Endothelial cell of umbilical vein (primary cell): ENCODE results near the gene HELQ. TPM values are rescaled to one million over a fixed set of nuclear protein-coding genes. Genes with fewer than 3 reads are reported as not detected.

Experiments used
- BruUV-seq: library from RNA; stranded (reverse); fragments of 400-500 nt; replicated peaks from 2 replicates; lab custom pipeline; 2021; lab: Mats Ljungman, UMichigan
- CTCF ChIA-PET: fragments of 300-600, 350-600 bp; sonication (Branson Sonifier 250); formaldehyde crosslinking; loops from one replicate; lab custom pipeline; 2021; ENCODE audit warnings: antibody characterized with exemption, inconsistent platforms; lab: Charles Lee
- POLR2A ChIA-PET: fragments of 300-600, 350-600 bp; sonication (Branson Sonifier 250); formaldehyde crosslinking; loops from one replicate; lab custom pipeline; 2021; ENCODE audit warnings: antibody characterized with exemption, inconsistent platforms; lab: Charles Lee
- DNase-seq: peaks from one replicate; pipeline ENCODE4 v3.0.0-alpha.2; 2011; ENCODE audit warnings: low read depth, low spot score
- FAIRE-seq: peaks from 2 replicates; lab custom pipeline; 2011; peaks lifted over from hg19 to GRCh38; lab: Jason Lieb, UNC
- H2AFZ ChIP-seq: 2 replicates; pipeline ENCODE4 v1.6.0; 2012; ENCODE audit warnings: low read depth, low read length, control low read depth, inconsistent platforms
- H3K27ac ChIP-seq: 2 replicates; pipeline ENCODE4 v1.5.1; 2011; ENCODE audit warnings: low read depth, mild to moderate bottlenecking, control low read depth, low read length, moderate library complexity; ENCODE audit not compliant: insufficient read depth
- H3K27me3 ChIP-seq, 2 experiments: 2 replicates each; pipeline versions ENCODE4 v1.6.0 to v1.6.1; 2011; ENCODE audit warnings: low read length in 2 of 2, mixed read lengths in 1 of 2; ENCODE audit not compliant: control insufficient read depth in 2 of 2, insufficient read depth in 2 of 2
- H3K36me3 ChIP-seq, 2 experiments: 2 replicates in 1 of 2; 3 replicates in 1 of 2; pipeline ENCODE4 v1.5.1; 2011; ENCODE audit warnings: low read length in 2 of 2, mild to moderate bottlenecking in 1 of 2, moderate library complexity in 1 of 2; ENCODE audit not compliant: control insufficient read depth in 2 of 2, insufficient read depth in 2 of 2; ENCODE audit errors: extremely low read depth in 1 of 2
- H3K4me1 ChIP-seq: 3 replicates; pipeline ENCODE4 v1.5.1; 2011; ENCODE audit warnings: mild to moderate bottlenecking, low read length; ENCODE audit not compliant: control insufficient read depth, insufficient read depth; ENCODE audit errors: extremely low read depth
- H3K4me2 ChIP-seq: 2 replicates; pipeline ENCODE4 v1.6.1; 2011; ENCODE audit warnings: low read length, control low read depth, mixed read lengths; ENCODE audit not compliant: insufficient read depth
- H3K4me3 ChIP-seq, 3 experiments: fragments of 200-600 bp in 1 of 3; sonication (generic), shearing (Covaris generic) in 1 of 3; replicated peaks in 1 of 3; 2 replicates each; pipeline ENCODE4 v1.5.1; 2011 to 2016; ENCODE audit warnings: control low read depth in 3 of 3, low read length in 3 of 3, mild to moderate bottlenecking in 2 of 3, inconsistent platforms in 1 of 3, low read depth in 1 of 3, moderate library complexity in 1 of 3; ENCODE audit not compliant: insufficient read depth in 1 of 3
- H3K79me2 ChIP-seq: 2 replicates; pipeline ENCODE4 v1.6.0; 2012; ENCODE audit warnings: low read length, inconsistent platforms; ENCODE audit not compliant: control insufficient read depth, insufficient read depth
- H3K9ac ChIP-seq: replicated peaks from 2 replicates; pipeline ENCODE3; 2011; ENCODE audit warnings: low read length, control low read depth; ENCODE audit not compliant: insufficient read depth; ENCODE audit errors: extremely low read depth
- H3K9me1 ChIP-seq: replicated peaks from 3 replicates; pipeline ENCODE4 v1.6.0; 2011; ENCODE audit warnings: mild to moderate bottlenecking, low read length; ENCODE audit not compliant: control insufficient read depth, insufficient read depth; ENCODE audit errors: extremely low read depth
- H3K9me3 ChIP-seq: replicated peaks from 2 replicates; pipeline ENCODE4 v1.5.1; 2012; ENCODE audit warnings: low read length, inconsistent platforms; ENCODE audit not compliant: control insufficient read depth, insufficient read depth
- H4K20me1 ChIP-seq: replicated peaks from 2 replicates; pipeline ENCODE3; 2011; ENCODE audit warnings: mild to moderate bottlenecking, low read length; ENCODE audit not compliant: control insufficient read depth, insufficient read depth; ENCODE audit errors: extremely low read depth
- EZH2 ChIP-seq: IDR thresholded peaks from 2 replicates; pipeline ENCODE4 v1.6.1; 2012; ENCODE audit warnings: borderline replicate concordance, low read depth, mild to moderate bottlenecking, moderate library complexity, low read length, inconsistent platforms; ENCODE audit not compliant: severe bottlenecking
- FOS ChIP-seq: IDR thresholded peaks from 2 replicates; pipeline ENCODE4 v1.6.1; 2011; ENCODE audit warnings: mild to moderate bottlenecking, low read length, moderate library complexity, borderline replicate concordance; ENCODE audit not compliant: insufficient read depth
- GATA2 ChIP-seq: IDR thresholded peaks from 2 replicates; pipeline ENCODE4 v1.7.0; 2011; ENCODE audit warnings: low read depth, mild to moderate bottlenecking, moderate library complexity, mixed read lengths, low read length; ENCODE audit not compliant: insufficient read length, insufficient read depth
- JUN ChIP-seq: IDR thresholded peaks from 2 replicates; pipeline ENCODE4 v1.6.1; 2011; ENCODE audit warnings: borderline replicate concordance, low read depth; ENCODE audit not compliant: insufficient read length, insufficient read depth
- MAX ChIP-seq: IDR thresholded peaks from 2 replicates; pipeline ENCODE4 v1.6.1; 2011; ENCODE audit not compliant: insufficient read depth, insufficient read length
- MYC ChIP-seq: IDR thresholded peaks from one replicate; pipeline ENCODE4 v1.6.1; 2011; ENCODE audit warnings: mild to moderate bottlenecking, low read depth, low read length
- POLR2A ChIP-seq: IDR thresholded peaks from 2 replicates; pipeline ENCODE4 v1.6.1; 2012; ENCODE audit warnings: low read depth, mild to moderate bottlenecking, control low read depth, low read length
- POLR2AphosphoS5 ChIP-seq: IDR thresholded peaks from 2 replicates; pipeline ENCODE4 v1.6.1; 2012; ENCODE audit warnings: low read depth, mild to moderate bottlenecking, control low read depth, low read length, moderate library complexity; ENCODE audit not compliant: insufficient read depth
- dilution Hi-C: fragments of 300-500 bp; cut with MboI; formaldehyde crosslinking; loops from one replicate; pipeline ENCODE4 v1.15.0; 2019; ENCODE audit warnings: low sequenced_read_pairs; ENCODE audit not compliant: extremely low pct_ligation_motif_present
- intact Hi-C: fragments of 100-400 bp; cut with micrococcal nuclease; formaldehyde crosslinking; loops from one replicate; pipeline ENCODE4 v1.10.0; 2022
- polyA plus RNA-seq, 4 experiments: library from polyadenylated mRNA; depleted of rRNA in 3 of 4; stranded (reverse) in 3 of 4; unstranded in 1 of 4; fragments of >200 nt; gene quantifications; 2 replicates each; pipeline versions ENCODE4 v1.2.1 to v1.2.3, GENCODE V29; 2011 to 2012; ENCODE audit warnings: missing spikeins in 1 of 4
- total RNA-seq: library from RNA; stranded (reverse); gene quantifications from 2 replicates; pipeline ENCODE4 v1.2.3, GENCODE V29; 2021
- TF ChIP-seq, protein P1 (sequence below), 2 donors: IDR thresholded peaks; 1 replicate in 1 of 2; 2 replicates in 1 of 2; pipeline ENCODE4 v1.5.1; 2011; ENCODE audit warnings: low read length in 2 of 2, mild to moderate bottlenecking in 2 of 2, moderate library complexity in 2 of 2, control low read depth in 1 of 2, inconsistent platforms in 1 of 2, low read depth in 1 of 2; ENCODE audit not compliant: insufficient read depth in 1 of 2; ENCODE audit errors: extremely low read depth in 1 of 2

HELQ gene
- total and polyA plus RNA-seq, 2 donors (not counting 3 experiments of a cell fraction or from before 2014, with no cell fraction given), result 8.7 to 11.1 TPM

GRCh38 chr4:83390944-83391343, 64.7 kb downstream of the HELQ start:
- intact Hi-C loops, result no loop called here
- Histone ChIP-seq H3K4me3 (no peak overlapping the region), H2AFZ (no peak overlapping the region), H4K20me1 (no peaks in the 10 kb centered on the region), H3K4me1 (no peaks in the 10 kb centered on the region), H3K9ac (no peak overlapping the region), H3K9me3 (no peaks in the 10 kb centered on the region), H3K27ac (no peak overlapping the region), H3K27me3 (no peaks in the 10 kb centered on the region), H3K36me3 (no peaks in the 10 kb centered on the region), H3K79me2 (no peaks in the 10 kb centered on the region), H3K4me2 (no peak overlapping the region), H3K9me1 (no peaks in the 10 kb centered on the region)
- no peak for TF ChIP-seq MAX
- no peak for TF ChIP-seq POLR2A
- no peak for TF ChIP-seq POLR2AphosphoS5
- TF ChIP-seq MYC, result no peak
- TF ChIP-seq, protein P1, sequence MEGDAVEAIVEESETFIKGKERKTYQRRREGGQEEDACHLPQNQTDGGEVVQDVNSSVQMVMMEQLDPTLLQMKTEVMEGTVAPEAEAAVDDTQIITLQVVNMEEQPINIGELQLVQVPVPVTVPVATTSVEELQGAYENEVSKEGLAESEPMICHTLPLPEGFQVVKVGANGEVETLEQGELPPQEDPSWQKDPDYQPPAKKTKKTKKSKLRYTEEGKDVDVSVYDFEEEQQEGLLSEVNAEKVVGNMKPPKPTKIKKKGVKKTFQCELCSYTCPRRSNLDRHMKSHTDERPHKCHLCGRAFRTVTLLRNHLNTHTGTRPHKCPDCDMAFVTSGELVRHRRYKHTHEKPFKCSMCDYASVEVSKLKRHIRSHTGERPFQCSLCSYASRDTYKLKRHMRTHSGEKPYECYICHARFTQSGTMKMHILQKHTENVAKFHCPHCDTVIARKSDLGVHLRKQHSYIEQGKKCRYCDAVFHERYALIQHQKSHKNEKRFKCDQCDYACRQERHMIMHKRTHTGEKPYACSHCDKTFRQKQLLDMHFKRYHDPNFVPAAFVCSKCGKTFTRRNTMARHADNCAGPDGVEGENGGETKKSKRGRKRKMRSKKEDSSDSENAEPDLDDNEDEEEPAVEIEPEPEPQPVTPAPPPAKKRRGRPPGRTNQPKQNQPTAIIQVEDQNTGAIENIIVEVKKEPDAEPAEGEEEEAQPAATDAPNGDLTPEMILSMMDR (IDR thresholded peaks at IDR 0.05; ENCODE audit: extremely low read depth in 1 of 2, insufficient read depth in 1 of 2, low read depth in 1 of 2, low read length in 2 of 2), result no peak
- no peak for TF ChIP-seq JUN
- TF ChIP-seq GATA2, result no peak
- TF ChIP-seq FOS, result no peak
- TF ChIP-seq EZH2, result no peak
- DNase-seq, result no peak
- dilution Hi-C loops, result no loop called here
- POLR2A ChIA-PET, result no interaction called here
- CTCF ChIA-PET, result interaction anchor here (1.6 to 2.4 kb wide), 2 partner anchors 11 to 29 kb away, joined by 4 to 6 read pairs; no protein-coding TSS in a partner anchor
- no peak for FAIRE-seq
- BruUV-seq, result no TSS peak
